H9 (cell line): ENCODE measurements around the gene PSPN. TPM values are rescaled to one million over a fixed set of nuclear protein-coding genes. Genes with fewer than 3 reads are reported as not detected.

Experiments used
- DNase-seq: peaks from one replicate; pipeline ENCODE4 v3.0.0-alpha.2; 2017
- H2AFZ ChIP-seq: one replicate; pipeline ENCODE4 v1.6.1; 2013; ENCODE audit warnings: mild to moderate bottlenecking, low read length, control low read depth, moderate library complexity
- H2AK5ac ChIP-seq: 2 replicates; pipeline ENCODE4 v1.6.1; 2013; ENCODE audit warnings: low read length, control low read depth, mixed read lengths; ENCODE audit not compliant: insufficient read length
- H2BK120ac ChIP-seq: one replicate; pipeline ENCODE4 v1.6.1; 2013; ENCODE audit warnings: low read depth, mild to moderate bottlenecking, low read length, control low read depth, inconsistent platforms; ENCODE audit not compliant: poor library complexity, severe bottlenecking
- H2BK12ac ChIP-seq: 2 replicates; pipeline ENCODE4 v1.6.1; 2013; ENCODE audit warnings: low read length, control low read depth, mixed read lengths, low read depth; ENCODE audit not compliant: insufficient read length
- H2BK15ac ChIP-seq: 2 replicates; pipeline ENCODE4 v1.6.1; 2013; ENCODE audit warnings: low read depth, low read length, control low read depth
- H2BK20ac ChIP-seq: one replicate; pipeline ENCODE4 v1.6.1; 2013; ENCODE audit warnings: low read depth, mild to moderate bottlenecking, low read length, control low read depth, inconsistent platforms; ENCODE audit not compliant: poor library complexity, severe bottlenecking
- H2BK5ac ChIP-seq: 2 replicates; pipeline ENCODE4 v1.6.1; 2013; ENCODE audit warnings: low read length, control low read depth, mixed read lengths; ENCODE audit not compliant: insufficient read length
- H3K14ac ChIP-seq: 2 replicates; pipeline ENCODE4 v1.6.1; 2013; ENCODE audit warnings: low read length, control low read depth; ENCODE audit not compliant: insufficient read depth
- H3K18ac ChIP-seq: 2 replicates; pipeline ENCODE4 v1.6.1; 2013; ENCODE audit warnings: low read depth, mild to moderate bottlenecking, mixed read lengths, low read length, control low read depth; ENCODE audit not compliant: insufficient read length
- H3K23ac ChIP-seq: 2 replicates; pipeline ENCODE4 v1.6.1; 2013; ENCODE audit warnings: low read length, control low read depth, mixed read lengths, low read depth; ENCODE audit not compliant: insufficient read length
- H3K23me2 ChIP-seq: 2 replicates; pipeline ENCODE4 v1.6.1; 2013; ENCODE audit warnings: low read depth, mild to moderate bottlenecking, mixed read lengths, low read length, control low read depth; ENCODE audit not compliant: insufficient read length, poor library complexity, severe bottlenecking
- H3K27ac ChIP-seq: 2 replicates; pipeline ENCODE4 v1.5.1; 2013; ENCODE audit warnings: low read length, control low read depth, mixed read lengths, low read depth; ENCODE audit not compliant: insufficient read length
- H3K27me3 ChIP-seq: 2 replicates; pipeline ENCODE4 v1.6.1; 2013; ENCODE audit warnings: low read length, control low read depth, inconsistent platforms; ENCODE audit not compliant: insufficient read depth
- H3K4ac ChIP-seq: 2 replicates; pipeline ENCODE4 v1.6.1; 2013; ENCODE audit warnings: low read depth, mild to moderate bottlenecking, control low read depth, inconsistent platforms, low read length, moderate library complexity
- H3K4me1 ChIP-seq: 2 replicates; pipeline ENCODE4 v1.6.1; 2013; ENCODE audit warnings: low read length, control low read depth, inconsistent platforms; ENCODE audit not compliant: insufficient read depth
- H3K4me2 ChIP-seq: 2 replicates; pipeline ENCODE4 v1.6.1; 2013; ENCODE audit warnings: low read length, control low read depth, mixed read lengths; ENCODE audit not compliant: insufficient read length, insufficient read depth
- H3K56ac ChIP-seq: 2 replicates; pipeline ENCODE4 v1.6.1; 2013; ENCODE audit warnings: low read depth, mild to moderate bottlenecking, mixed read lengths, low read length, control low read depth; ENCODE audit not compliant: insufficient read length
- H3K79me1 ChIP-seq: 2 replicates; pipeline ENCODE4 v1.6.1; 2013; ENCODE audit warnings: low read depth, mild to moderate bottlenecking, moderate library complexity, low read length, control low read depth, inconsistent platforms; ENCODE audit not compliant: insufficient read depth, poor library complexity, severe bottlenecking
- H3K79me2 ChIP-seq: 2 replicates; pipeline ENCODE4 v1.6.1; 2013; ENCODE audit warnings: low read length, control low read depth, inconsistent platforms; ENCODE audit not compliant: insufficient read depth
- H3K9ac ChIP-seq: 2 replicates; pipeline ENCODE4 v1.6.1; 2013; ENCODE audit warnings: low read length, control low read depth, mixed read lengths; ENCODE audit not compliant: insufficient read length; ENCODE audit errors: extremely low read depth
- H3K9me3 ChIP-seq: one replicate; pipeline ENCODE4 v1.6.1; 2013; ENCODE audit warnings: low read depth, low read length, inconsistent platforms; ENCODE audit not compliant: control insufficient read depth
- H3T11ph ChIP-seq: one replicate; pipeline ENCODE4 v1.6.1; 2013; ENCODE audit warnings: mild to moderate bottlenecking, low read length, control low read depth, inconsistent platforms
- H4K20me1 ChIP-seq: one replicate; pipeline ENCODE4 v1.6.1; 2013; ENCODE audit not compliant: control insufficient read depth, insufficient read length, insufficient read depth
- H4K5ac ChIP-seq: 2 replicates; pipeline ENCODE4 v1.6.1; 2013; ENCODE audit warnings: low read depth, mild to moderate bottlenecking, mixed read lengths, low read length, control low read depth; ENCODE audit not compliant: insufficient read length
- H4K8ac ChIP-seq: replicated peaks from 2 replicates; pipeline ENCODE4 v1.6.1; 2013; ENCODE audit warnings: low read length, control low read depth, mixed read lengths, low read depth; ENCODE audit not compliant: insufficient read length
- H4K91ac ChIP-seq: 2 replicates; pipeline ENCODE4 v1.6.1; 2013; ENCODE audit warnings: low read depth, mild to moderate bottlenecking, moderate library complexity, mixed read lengths, low read length, control low read depth; ENCODE audit not compliant: insufficient read length
- H3K27ac Mint-ChIP-seq, 3 experiments: 2 replicates in 2 of 3; 3 replicates in 1 of 3; pipeline ENCODE4 v1.8.0; 2020 to 2021; ENCODE audit warnings: mixed read lengths in 3 of 3, mild to moderate bottlenecking in 1 of 3, moderate library complexity in 1 of 3
- H3K27me3 Mint-ChIP-seq: 2 replicates; pipeline ENCODE4 v1.8.0; 2021; ENCODE audit warnings: low read depth, mild to moderate bottlenecking, moderate library complexity, mixed read lengths
- H3K36me3 Mint-ChIP-seq, 3 experiments: 2 replicates in 2 of 3; 3 replicates in 1 of 3; pipeline ENCODE4 v1.8.0; 2020 to 2021; ENCODE audit warnings: low read depth in 3 of 3, mixed read lengths in 3 of 3; ENCODE audit not compliant: insufficient read depth in 1 of 3
- H3K4me1 Mint-ChIP-seq, 2 experiments: 2 replicates each; pipeline ENCODE4 v1.8.0; 2020; ENCODE audit warnings: mixed read lengths in 2 of 2
- H3K4me3 Mint-ChIP-seq, 2 experiments: 2 replicates in 1 of 2; 3 replicates in 1 of 2; pipeline ENCODE4 v1.8.0; 2020 to 2021; ENCODE audit warnings: mild to moderate bottlenecking in 2 of 2, mixed read lengths in 2 of 2, moderate library complexity in 1 of 2
- H3K9me3 Mint-ChIP-seq, 2 experiments: 2 replicates in 1 of 2; 3 replicates in 1 of 2; pipeline ENCODE4 v1.8.0; 2020; ENCODE audit warnings: mild to moderate bottlenecking in 2 of 2, mixed read lengths in 2 of 2, moderate library complexity in 1 of 2
- WGBS: extraction: QIAGEN DNeasy Blood & Tissue Kit; methylation state at CpG from one replicate; pipeline ENCODE4 v1.1.7; 2013; ENCODE audit warnings: missing lambda C conversion rate, low lambda C conversion rate, mixed read lengths; ENCODE audit not compliant: insufficient read length; ENCODE audit errors: extremely low coverage; 5-methylcytosine and 5-hydroxymethylcytosine counted together
- total RNA-seq: library from RNA; stranded (reverse); gene quantifications from 2 replicates; pipeline ENCODE4 v1.2.1, GENCODE V29; 2021
- TF ChIP-seq, protein P1 (sequence below): fragments of 200-600 bp; sonication (generic); conservative IDR thresholded peaks from 3 replicates; pipeline ENCODE4 v1.8.0; 2021; ENCODE audit warnings: antibody characterized with exemption, mild to moderate bottlenecking

PSPN gene
- total RNA-seq, 1 experiment from 2014 or later: 2.1 TPM

DNA sequence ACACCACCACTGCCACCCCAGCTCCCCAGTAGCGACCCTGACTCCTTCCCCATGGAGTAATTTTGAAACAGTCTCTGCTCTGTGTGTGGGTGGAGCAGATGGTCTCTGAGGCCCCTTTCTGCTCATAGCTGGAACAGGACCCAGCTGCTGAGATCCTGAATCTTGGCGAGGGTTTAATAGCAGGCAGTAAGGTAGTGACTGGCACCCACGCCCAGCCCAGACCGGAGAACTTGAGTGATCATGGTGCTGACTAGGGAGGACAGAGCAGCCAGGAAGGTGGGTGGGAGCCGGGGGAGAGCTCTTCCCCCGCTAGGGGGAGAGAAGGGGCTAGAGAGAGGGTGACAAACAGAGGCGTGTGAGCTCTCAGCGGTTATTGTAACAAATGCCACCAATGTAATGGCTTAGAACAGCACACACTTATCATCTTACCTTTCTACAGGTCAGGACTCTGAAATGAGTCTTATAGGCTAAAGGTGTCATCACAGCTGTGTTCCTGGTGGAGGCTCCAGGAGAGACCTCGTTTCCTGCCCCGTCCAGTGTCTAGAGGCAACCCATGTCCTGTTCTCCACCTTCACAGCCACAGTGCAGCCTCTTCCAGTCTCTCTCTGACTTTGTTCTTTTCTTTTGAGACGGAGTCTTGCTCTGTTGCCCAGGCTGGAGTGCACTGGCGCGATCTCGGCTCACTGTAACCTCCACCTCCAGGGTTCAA is 35.1 kb downstream of the PSPN start:
- H3K9me3 Mint-ChIP-seq: peaks cover 6 to 35% of the 10 kb centered on the region in 2 experiments; a peak in 4 of 5 replicates
- TF ChIP-seq, protein P1, sequence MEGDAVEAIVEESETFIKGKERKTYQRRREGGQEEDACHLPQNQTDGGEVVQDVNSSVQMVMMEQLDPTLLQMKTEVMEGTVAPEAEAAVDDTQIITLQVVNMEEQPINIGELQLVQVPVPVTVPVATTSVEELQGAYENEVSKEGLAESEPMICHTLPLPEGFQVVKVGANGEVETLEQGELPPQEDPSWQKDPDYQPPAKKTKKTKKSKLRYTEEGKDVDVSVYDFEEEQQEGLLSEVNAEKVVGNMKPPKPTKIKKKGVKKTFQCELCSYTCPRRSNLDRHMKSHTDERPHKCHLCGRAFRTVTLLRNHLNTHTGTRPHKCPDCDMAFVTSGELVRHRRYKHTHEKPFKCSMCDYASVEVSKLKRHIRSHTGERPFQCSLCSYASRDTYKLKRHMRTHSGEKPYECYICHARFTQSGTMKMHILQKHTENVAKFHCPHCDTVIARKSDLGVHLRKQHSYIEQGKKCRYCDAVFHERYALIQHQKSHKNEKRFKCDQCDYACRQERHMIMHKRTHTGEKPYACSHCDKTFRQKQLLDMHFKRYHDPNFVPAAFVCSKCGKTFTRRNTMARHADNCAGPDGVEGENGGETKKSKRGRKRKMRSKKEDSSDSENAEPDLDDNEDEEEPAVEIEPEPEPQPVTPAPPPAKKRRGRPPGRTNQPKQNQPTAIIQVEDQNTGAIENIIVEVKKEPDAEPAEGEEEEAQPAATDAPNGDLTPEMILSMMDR: peak; percentile 47; the same call in 2 of the 3 replicates
- DNase-seq: peak; percentile 45

More for the DNA sequence above, 35.1 kb downstream of the PSPN start:
- Mint-ChIP-seq H3K4me1 (no peaks in the 10 kb centered on the region), H3K36me3 (no peaks in the 10 kb centered on the region; a peak in 1 of 7 replicates), H3K27ac (no peak overlapping the region), H3K27me3 (peaks cover 5% of the 10 kb centered on the region; the same call in 1 of the 2 replicates), H3K4me3 (no peak overlapping the region)
- H3K23ac ChIP-seq: no peak overlapping the region
- no peaks in the 10 kb centered on the region for H3K27me3 ChIP-seq
- no peaks in the 10 kb centered on the region for H3K79me2 ChIP-seq
- H2AK5ac ChIP-seq: no peak overlapping the region
- H3T11ph ChIP-seq: no peak overlapping the region
- no peaks in the 10 kb centered on the region for H3K9me3 ChIP-seq
- no peak overlapping the region for H2BK12ac ChIP-seq
- no peak overlapping the region for H2BK20ac ChIP-seq
- no peak overlapping the region for H4K5ac ChIP-seq
- no peak overlapping the region for H3K56ac ChIP-seq
- no peak overlapping the region for H3K9ac ChIP-seq
- H4K20me1 ChIP-seq: no peaks in the 10 kb centered on the region
- H3K23me2 ChIP-seq: no peaks in the 10 kb centered on the region
- no peak overlapping the region for H2BK120ac ChIP-seq
- H3K4me2 ChIP-seq: no peak overlapping the region
- H3K79me1 ChIP-seq: no peaks in the 10 kb centered on the region
- no peak overlapping the region for H2AFZ ChIP-seq
- no peak overlapping the region for H3K4ac ChIP-seq
- H2BK5ac ChIP-seq: no peak overlapping the region
- no peaks in the 10 kb centered on the region for H3K4me1 ChIP-seq
- WGBS: no CpG with 5 or more reads among the region's 14 CpGs
- H2BK15ac ChIP-seq: no peak overlapping the region
- no peak overlapping the region for H4K8ac ChIP-seq
- peak overlapping the region; percentile 30 for H3K18ac ChIP-seq
- H4K91ac ChIP-seq: no peak overlapping the region
- H3K27ac ChIP-seq: no peak overlapping the region
- peak overlapping the region; percentile 27; the same call in 1 of the 2 replicates for H3K14ac ChIP-seq
